GM12865 (cell line): ENCODE results near the gene SMG6.

Source experiments
- DNase-seq: peaks from one replicate; pipeline ENCODE4 v3.0.0; 2010; ENCODE audit warnings: low read depth
- H3K4me3 ChIP-seq: 2 replicates; pipeline ENCODE4 v1.5.1; 2011; ENCODE audit warnings: mild to moderate bottlenecking, low read depth, low read length, control low read depth
- CTCF ChIP-seq: IDR thresholded peaks from 2 replicates; pipeline ENCODE4 v1.5.1; 2011; ENCODE audit warnings: low read length, control low read depth, low read depth, inconsistent platforms; ENCODE audit not compliant: insufficient read depth; ENCODE audit errors: missing control alignments

The SMG6 gene

DNA sequence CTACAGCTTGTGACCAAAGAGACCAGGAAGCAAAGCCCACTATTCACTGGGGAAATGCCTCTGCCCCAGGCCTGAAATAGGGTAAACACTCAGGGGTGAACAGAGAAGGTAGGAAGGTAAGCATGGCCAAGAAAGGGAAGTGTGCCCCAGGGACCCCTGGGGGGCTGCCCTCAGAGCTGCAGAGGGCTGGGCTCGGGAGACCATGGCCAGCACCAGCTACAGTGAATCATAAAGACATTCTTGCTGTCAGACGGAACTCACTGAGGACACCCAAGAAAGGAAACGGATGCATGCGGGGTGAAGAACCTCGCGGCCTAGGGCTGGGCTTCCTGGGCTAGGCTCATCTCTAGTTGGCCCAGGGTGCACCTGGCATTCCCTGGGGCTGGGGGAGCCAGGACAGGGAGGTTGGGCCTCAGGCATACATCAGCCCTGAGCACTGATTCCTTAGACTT is 239.0 kb downstream of the SMG6 start:
- TF ChIP-seq CTCF = no peak
- DNase-seq = no peak

GRCh38 chr17:2064147-2064489 is 239.5 kb downstream of the SMG6 start:
- TF ChIP-seq CTCF = no peak
- DNase-seq = no peak

More for the DNA sequence above, 239.0 kb downstream of the SMG6 start:
- no peak overlapping the region for H3K4me3 ChIP-seq

GRCh38 chr17:2063261-2064146 is 240.1 kb downstream of the SMG6 start:
- TF ChIP-seq CTCF = no peak
- no peak for DNase-seq
- H3K4me3 ChIP-seq = no peak overlapping the region

More at GRCh38 chr17:2064147-2064489, 239.5 kb downstream of the SMG6 start:
- no peak overlapping the region for H3K4me3 ChIP-seq

DNA sequence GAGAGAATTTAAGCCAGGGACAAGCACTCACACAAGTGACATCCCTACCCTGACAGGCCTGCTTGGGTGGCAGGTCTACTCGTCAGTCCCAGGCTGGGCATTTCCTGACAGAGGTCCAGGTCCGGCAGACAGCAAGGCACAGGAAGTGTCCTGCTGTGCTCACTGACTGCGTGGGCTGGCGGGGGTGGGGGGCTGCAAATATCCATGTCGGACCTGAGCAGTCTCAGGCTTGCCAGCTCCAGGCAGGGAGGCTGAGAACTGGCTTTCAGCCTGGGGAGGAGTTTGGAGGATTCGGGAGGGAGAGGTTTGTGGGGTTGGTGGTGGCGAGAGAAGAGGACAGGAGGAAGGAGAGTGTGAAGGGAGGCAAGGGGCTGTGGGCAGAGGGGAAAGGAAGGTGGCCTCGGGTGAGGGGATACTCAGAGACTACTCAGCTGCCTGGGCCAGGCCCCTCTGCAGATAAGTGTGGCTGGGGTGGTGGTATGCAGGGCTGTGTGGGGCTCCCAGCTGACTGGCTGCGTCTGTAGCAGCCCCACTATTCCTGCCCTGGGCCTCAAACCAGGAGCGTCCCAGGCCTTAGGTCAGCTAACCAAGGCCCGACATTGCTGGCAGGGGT is 240.9 kb downstream of the SMG6 start:
- no peak overlapping the region for H3K4me3 ChIP-seq
- no peak for TF ChIP-seq CTCF
- no peak for DNase-seq

- DNase-seq = no peak
- TF ChIP-seq CTCF = no peak
- H3K4me3 ChIP-seq = no peak overlapping the region
These were observed 242.1 kb downstream of the SMG6 start for GRCh38 chr17:2061441-2061958.

GRCh38 chr17:2060681-2061440 is 242.7 kb downstream of the SMG6 start:
- H3K4me3 ChIP-seq = no peak overlapping the region
- no peak for TF ChIP-seq CTCF
- no peak for DNase-seq
